ENCODE results near the gene SUSD4.
A peak's percentile ranks its signal among the peaks of the same experiment; 100 is the strongest.

Gene SUSD4

GRCh38 chr1:223188618-223189356 is 175.2 kb downstream of the SUSD4 start:
- TF ChIP-seq CTCF (conservative IDR thresholded peaks at IDR 0.05; ENCODE audit: low read depth), result no peak
- CTCF ChIA-PET, result no interaction called here
- no peak for DNase-seq (ENCODE audit: low spot score)
- POLR2A ChIA-PET (ENCODE audit: low non-redundant PET), result no interaction called here
- H3K27ac ChIP-seq, result no peak overlapping the region

- ChIA-PET POLR2A (ENCODE audit: low non-redundant PET) (no interaction called here), CTCF (no interaction called here)
- no peak overlapping the region for H3K27ac ChIP-seq
- no peak for DNase-seq (ENCODE audit: low spot score)
- no peak for TF ChIP-seq CTCF (conservative IDR thresholded peaks at IDR 0.05; ENCODE audit: low read depth)
Observed at GRCh38 chr1:223186800-223187199, 177.2 kb downstream of the SUSD4 start.

- no peak overlapping the region for H3K27ac ChIP-seq
- ChIA-PET CTCF (interaction anchor here (0.6 kb wide), 1 partner anchor 91 kb away, joined by 6 read pairs; no protein-coding TSS in a partner anchor), POLR2A (ENCODE audit: low non-redundant PET) (no interaction called here)
- no peak for TF ChIP-seq CTCF (conservative IDR thresholded peaks at IDR 0.05; ENCODE audit: low read depth)
- peak; percentile 44 for DNase-seq (ENCODE audit: low spot score)
Observed at GRCh38 chr1:223183268-223183862, 180.6 kb downstream of the SUSD4 start.

GRCh38 chr1:223180731-223181321 is 183.2 kb downstream of the SUSD4 start:
- H3K27ac ChIP-seq, result peak overlapping the region; percentile 77
- ChIA-PET POLR2A (ENCODE audit: low non-redundant PET) (no interaction called here), CTCF (interaction anchor here (0.6 to 0.7 kb wide), 2 partner anchors 43 to 338 kb away, joined by 3 to 4 read pairs; no protein-coding TSS in a partner anchor)
- no peak for TF ChIP-seq CTCF (conservative IDR thresholded peaks at IDR 0.05; ENCODE audit: low read depth)
- DNase-seq (ENCODE audit: low spot score), result peak; percentile 42

- no peak overlapping the region for H3K27ac ChIP-seq
- ChIA-PET POLR2A (ENCODE audit: low non-redundant PET) (no interaction called here), CTCF (no interaction called here)
- TF ChIP-seq CTCF (conservative IDR thresholded peaks at IDR 0.05; ENCODE audit: low read depth), result no peak
- no peak for DNase-seq (ENCODE audit: low spot score)
Observed at GRCh38 chr1:223179786-223180185, 184.2 kb downstream of the SUSD4 start.

- no peak for DNase-seq (ENCODE audit: low spot score)
- no peak overlapping the region for H3K27ac ChIP-seq
- ChIA-PET POLR2A (ENCODE audit: low non-redundant PET) (no interaction called here), CTCF (no interaction called here)
- TF ChIP-seq CTCF (conservative IDR thresholded peaks at IDR 0.05; ENCODE audit: low read depth), result no peak
Observed at GRCh38 chr1:223179280-223179679, 184.7 kb downstream of the SUSD4 start.

All from RWPE1 (cell line).